Measurements from ENCODE around the gene CDK18.

DNA sequence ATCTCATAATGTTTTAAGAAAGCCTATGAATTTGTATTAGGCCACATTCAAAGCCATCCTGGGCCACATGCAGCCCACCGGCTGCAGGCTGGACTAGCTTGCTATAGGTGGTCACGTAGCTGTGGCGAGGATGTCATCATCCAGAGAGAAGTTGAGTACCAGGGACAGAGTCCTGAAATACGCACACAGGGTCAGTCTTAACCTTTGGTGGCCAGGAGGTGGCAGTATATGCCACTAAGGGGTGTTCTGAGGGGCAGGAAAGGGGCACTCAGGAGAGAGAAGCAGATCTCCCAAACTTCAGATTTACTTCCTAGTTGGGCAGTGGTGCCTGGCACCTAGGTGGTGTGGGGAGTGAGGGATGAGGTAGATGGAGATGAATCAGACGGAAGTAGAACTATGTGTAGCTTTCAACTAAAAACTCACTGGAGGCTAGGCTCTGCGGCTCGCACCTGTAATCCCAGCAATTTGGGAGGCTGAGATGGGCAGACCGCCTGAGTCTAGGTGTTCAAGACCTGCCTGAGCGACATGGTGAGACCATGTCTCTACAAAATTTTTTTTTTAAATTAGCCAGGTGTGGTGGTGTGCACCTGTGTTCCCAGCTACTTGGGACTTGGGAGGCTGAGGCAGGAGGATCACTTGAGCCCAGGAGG, 16.3 kb upstream of the CDK18 start:
- TF ChIP-seq, protein P1, sequence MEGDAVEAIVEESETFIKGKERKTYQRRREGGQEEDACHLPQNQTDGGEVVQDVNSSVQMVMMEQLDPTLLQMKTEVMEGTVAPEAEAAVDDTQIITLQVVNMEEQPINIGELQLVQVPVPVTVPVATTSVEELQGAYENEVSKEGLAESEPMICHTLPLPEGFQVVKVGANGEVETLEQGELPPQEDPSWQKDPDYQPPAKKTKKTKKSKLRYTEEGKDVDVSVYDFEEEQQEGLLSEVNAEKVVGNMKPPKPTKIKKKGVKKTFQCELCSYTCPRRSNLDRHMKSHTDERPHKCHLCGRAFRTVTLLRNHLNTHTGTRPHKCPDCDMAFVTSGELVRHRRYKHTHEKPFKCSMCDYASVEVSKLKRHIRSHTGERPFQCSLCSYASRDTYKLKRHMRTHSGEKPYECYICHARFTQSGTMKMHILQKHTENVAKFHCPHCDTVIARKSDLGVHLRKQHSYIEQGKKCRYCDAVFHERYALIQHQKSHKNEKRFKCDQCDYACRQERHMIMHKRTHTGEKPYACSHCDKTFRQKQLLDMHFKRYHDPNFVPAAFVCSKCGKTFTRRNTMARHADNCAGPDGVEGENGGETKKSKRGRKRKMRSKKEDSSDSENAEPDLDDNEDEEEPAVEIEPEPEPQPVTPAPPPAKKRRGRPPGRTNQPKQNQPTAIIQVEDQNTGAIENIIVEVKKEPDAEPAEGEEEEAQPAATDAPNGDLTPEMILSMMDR (IDR thresholded peaks at IDR 0.05; ENCODE audit: low read depth, low read length, missing input control): peak; percentile 74
- no peak for TF ChIP-seq TAF1 (conservative IDR thresholded peaks at IDR 0.05)
- TF ChIP-seq, protein P2, sequence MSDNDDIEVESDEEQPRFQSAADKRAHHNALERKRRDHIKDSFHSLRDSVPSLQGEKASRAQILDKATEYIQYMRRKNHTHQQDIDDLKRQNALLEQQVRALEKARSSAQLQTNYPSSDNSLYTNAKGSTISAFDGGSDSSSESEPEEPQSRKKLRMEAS (IDR thresholded peaks at IDR 0.05): no peak
- TF ChIP-seq, protein P3, sequence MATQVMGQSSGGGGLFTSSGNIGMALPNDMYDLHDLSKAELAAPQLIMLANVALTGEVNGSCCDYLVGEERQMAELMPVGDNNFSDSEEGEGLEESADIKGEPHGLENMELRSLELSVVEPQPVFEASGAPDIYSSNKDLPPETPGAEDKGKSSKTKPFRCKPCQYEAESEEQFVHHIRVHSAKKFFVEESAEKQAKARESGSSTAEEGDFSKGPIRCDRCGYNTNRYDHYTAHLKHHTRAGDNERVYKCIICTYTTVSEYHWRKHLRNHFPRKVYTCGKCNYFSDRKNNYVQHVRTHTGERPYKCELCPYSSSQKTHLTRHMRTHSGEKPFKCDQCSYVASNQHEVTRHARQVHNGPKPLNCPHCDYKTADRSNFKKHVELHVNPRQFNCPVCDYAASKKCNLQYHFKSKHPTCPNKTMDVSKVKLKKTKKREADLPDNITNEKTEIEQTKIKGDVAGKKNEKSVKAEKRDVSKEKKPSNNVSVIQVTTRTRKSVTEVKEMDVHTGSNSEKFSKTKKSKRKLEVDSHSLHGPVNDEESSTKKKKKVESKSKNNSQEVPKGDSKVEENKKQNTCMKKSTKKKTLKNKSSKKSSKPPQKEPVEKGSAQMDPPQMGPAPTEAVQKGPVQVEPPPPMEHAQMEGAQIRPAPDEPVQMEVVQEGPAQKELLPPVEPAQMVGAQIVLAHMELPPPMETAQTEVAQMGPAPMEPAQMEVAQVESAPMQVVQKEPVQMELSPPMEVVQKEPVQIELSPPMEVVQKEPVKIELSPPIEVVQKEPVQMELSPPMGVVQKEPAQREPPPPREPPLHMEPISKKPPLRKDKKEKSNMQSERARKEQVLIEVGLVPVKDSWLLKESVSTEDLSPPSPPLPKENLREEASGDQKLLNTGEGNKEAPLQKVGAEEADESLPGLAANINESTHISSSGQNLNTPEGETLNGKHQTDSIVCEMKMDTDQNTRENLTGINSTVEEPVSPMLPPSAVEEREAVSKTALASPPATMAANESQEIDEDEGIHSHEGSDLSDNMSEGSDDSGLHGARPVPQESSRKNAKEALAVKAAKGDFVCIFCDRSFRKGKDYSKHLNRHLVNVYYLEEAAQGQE (IDR thresholded peaks at IDR 0.05): no peak
- TF ChIP-seq, protein P4, sequence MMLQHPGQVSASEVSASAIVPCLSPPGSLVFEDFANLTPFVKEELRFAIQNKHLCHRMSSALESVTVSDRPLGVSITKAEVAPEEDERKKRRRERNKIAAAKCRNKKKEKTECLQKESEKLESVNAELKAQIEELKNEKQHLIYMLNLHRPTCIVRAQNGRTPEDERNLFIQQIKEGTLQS (IDR thresholded peaks at IDR 0.05): peak; percentile 60
- TF ChIP-seq JUND (IDR thresholded peaks at IDR 0.05): no peak
- TF ChIP-seq RAD21 (IDR thresholded peaks at IDR 0.05): peak; percentile 80 to 93
- no peak for TF ChIP-seq NR2F2 (IDR thresholded peaks at IDR 0.05)
- no peak for TF ChIP-seq GABPA (IDR thresholded peaks at IDR 0.05 in 1 of 2, conservative IDR thresholded peaks at IDR 0.05 in 1 of 2)
- TF ChIP-seq YY1 (IDR thresholded peaks at IDR 0.05): no peak
- TF ChIP-seq FOXA1 (IDR thresholded peaks at IDR 0.05): no peak
